GM21526 (cell line): Measurements from ENCODE around the gene NAALADL2.

ENCODE experiments used
- ATAC-seq: cut with Tn5 transposase; IDR thresholded peaks from one replicate; pipeline ENCODE4 v1.9.1; 2021; ENCODE audit warnings: moderate library complexity; ENCODE audit not compliant: unreplicated experiment, low FRiP score

NAALADL2 gene

GRCh38 chr3:175702956-175703355 is 843.8 kb downstream of the NAALADL2 start:
- no peak for ATAC-seq

DNA sequence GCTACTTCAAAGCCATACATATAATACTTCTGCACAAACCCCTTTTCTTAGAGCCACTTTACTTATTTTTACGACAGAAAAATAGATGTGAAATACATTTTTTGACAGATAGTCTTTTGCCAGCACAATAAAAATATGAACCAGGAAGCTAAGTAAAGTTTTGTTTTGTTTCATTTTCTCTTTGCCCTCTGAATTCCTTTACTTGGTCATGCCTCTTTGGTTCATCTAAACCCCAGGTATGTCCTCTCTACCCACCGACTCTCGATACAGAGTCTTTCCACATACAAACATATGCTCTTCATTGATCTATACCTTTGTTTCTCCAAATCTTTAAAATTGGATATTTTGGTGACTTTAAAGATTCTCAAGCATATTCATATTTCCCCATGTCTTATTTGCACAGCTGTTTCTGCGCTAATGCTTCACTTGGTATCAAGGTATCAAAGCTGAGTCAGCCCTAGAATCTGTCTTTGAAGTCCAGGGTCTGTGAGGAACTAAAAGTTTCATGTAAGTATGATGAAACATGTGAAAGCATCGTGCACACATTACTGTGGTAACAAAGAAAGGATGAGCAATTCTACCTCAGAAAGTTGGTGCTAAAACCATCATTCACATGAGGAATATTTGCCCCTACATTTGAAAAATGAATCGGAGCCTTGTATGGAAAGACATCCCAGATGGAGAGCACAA is 845.4 kb downstream of the NAALADL2 start:
- no peak for ATAC-seq

- no peak for ATAC-seq
Observed at GRCh38 chr3:175713268-175713667, 854.1 kb downstream of the NAALADL2 start.

DNA sequence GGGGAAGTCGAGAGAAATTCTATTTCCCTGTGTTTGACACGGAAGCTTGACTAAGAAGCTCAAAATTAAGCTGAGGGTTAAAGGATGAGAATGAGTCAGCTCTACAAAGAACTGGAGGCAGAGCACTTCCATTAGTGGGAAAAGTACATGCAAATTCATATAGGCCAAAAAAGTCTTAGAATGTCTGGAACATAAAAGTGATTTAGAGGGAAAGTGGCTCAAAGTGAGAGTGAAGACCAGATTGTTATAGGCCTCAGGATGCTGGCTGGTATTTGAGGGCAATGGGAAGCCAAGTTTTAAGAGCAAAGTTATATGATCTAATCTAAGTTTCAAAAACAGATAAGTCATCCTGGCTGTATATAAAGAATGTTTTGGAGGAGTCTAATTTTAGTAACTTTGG is 857.3 kb downstream of the NAALADL2 start:
- ATAC-seq: no peak

DNA sequence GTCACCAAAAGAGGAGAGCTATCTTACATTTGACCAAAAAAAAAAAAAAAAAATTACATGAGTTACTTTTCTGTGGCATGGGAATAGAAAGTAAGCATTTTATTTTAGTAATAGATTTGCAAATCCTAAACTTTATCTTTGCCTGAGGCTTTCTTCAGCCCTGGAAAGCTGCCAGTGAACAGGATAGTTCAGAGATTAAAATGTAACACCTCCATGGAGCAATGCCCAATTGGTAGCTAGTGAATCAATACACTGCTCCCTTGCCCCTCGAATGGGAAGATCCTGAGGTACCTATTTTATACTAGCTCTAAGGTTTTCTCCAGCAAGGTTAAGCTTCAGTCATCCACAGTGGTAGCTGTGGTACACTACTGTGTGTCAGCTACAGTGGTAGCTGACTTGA is 867.1 kb downstream of the NAALADL2 start:
- no peak for ATAC-seq

DNA sequence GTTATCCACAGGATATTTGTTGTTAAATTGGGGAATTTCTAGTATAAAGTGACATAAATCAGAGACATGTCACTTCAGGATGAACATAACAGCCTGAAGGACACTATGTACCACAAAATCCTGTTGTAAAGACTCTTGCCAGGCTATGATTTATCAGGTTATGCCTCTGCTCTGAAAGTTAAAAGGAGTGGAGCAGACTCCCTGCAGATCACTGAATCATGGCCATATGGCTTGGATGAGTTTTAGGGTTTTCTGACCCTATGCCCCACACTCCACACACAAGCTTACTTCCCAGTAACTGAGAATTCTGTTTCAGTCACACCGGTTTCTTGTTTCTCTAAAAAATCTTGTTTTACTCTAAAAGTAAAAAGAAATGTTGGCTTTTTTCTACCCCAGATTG is 869.4 kb downstream of the NAALADL2 start:
- no peak for ATAC-seq

GRCh38 chr3:175729466-175729865 is 870.3 kb downstream of the NAALADL2 start:
- no peak for ATAC-seq

- ATAC-seq: no peak
Observed at GRCh38 chr3:175731543-175731942, 872.4 kb downstream of the NAALADL2 start.

DNA sequence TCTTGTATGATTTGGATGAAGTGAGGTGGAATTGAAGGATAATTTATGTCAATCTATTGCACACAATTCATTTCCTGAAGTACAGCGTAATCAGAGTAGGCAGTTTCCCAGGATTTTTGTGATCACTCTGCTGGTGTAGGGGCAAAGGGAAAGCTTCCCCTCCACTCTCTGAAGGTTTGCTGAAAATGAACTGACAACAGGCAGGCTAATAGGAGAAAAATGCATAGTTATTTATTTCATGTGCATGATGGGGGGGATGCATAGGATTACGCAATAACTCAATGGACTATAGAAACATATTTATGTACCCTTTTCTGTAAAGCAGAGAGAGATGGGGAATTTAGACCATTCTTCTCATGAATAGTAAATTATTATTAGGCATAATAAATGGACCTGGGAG is 872.9 kb downstream of the NAALADL2 start:
- no peak for ATAC-seq

- no peak for ATAC-seq
Observed at GRCh38 chr3:175735866-175736265, 876.7 kb downstream of the NAALADL2 start.

- ATAC-seq: no peak
Observed at GRCh38 chr3:175737646-175738572, 878.8 kb downstream of the NAALADL2 start.

DNA sequence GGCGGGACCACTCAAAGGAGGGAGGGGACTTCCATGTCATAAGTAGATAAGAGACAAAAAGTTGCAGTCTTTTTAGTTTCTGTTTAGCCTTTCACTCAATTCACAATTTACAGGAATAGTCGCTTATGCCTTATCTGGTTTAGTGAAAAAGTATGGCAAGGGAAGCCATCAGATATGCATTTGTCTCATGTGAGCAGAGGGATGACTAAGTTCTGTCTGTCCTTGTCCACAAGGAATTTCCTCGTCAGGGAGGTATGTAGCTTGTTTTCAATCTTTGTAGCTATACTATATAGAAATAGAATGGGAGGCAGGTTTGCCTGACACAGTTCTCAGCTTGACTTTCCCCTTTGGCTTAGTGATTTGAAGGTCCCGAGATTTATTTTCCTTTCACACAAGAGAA is 882.8 kb downstream of the NAALADL2 start:
- ATAC-seq: no peak

DNA sequence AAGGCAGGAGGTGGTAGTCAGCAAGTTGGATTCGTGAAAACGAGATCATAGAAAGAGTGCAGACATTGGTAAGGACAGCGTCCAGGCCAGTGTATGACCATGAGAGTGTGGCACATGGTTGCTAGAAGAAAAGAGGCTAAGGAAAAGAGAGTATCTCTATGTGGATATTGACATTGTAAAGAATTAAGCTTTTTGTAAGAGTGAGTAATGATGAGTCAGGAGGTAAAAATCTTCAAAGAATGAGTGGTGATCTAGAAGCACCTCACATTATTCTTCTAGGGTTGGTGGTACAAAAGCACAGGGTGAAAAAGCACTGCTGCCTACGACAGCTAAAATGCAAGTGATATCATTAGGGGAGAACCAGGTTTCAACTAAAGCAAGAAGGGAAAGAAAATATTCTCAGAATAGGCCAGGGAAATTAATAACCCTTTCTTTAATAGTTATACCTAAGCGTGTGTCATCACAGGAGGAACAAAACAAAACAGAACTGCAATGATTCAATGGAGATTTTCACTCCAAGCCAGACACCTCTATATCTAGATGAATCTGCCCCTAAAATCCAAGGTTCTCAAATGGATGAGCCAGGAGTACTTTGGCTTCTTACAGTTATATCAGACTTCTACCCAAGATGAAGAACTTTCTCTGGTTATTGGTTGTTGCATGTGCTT is 884.7 kb downstream of the NAALADL2 start:
- no peak for ATAC-seq

GRCh38 chr3:175746308-175746707 is 887.2 kb downstream of the NAALADL2 start:
- no peak for ATAC-seq

DNA sequence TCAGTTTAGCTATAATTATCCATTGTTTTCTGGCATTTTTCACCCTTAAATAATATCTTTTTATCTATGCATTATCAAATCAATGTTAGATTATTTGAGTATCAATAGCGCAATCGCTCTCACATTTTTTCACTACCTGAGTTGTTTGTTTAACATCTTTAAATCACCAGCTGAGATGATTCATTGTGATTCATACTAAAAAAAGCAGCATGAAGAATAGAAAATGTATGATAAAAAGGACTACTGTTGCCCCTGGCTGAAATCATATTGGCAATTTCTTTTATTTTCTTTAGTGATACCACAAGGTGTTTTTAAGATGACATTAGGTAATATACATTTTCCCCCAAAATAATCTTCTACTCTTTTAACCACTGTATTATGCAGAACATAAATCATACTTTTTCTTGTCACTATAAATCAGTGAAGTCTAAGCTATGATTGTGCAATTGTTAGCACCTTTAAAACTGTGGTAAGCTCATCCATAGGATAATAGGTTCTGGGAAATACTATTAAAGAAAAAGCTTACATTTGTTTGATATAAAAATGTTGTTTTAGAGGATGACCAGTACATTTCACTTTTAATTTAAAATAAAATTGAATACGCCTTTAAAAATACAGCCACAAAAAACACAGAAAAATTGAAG is 889.1 kb downstream of the NAALADL2 start:
- no peak for ATAC-seq

GRCh38 chr3:175749981-175750380 is 890.8 kb downstream of the NAALADL2 start:
- ATAC-seq: no peak

DNA sequence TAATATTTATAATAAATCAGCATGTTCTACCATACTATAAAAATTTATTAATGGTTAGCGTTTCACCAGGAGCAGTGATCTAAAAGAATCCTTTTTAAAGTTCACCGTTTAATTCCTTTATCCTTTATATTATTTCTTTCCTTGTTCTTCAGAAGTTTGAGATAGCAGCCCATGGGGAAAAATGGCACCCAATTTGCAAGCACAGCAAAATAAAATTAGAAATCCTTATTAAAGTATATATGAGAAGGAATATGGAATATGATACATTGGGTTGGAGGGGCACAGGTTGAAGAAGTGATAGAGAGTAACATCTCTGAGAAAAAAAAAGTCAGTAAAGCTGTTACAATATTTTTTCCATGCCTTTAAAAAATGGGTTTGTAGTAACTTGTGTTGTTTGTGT is 892.0 kb downstream of the NAALADL2 start:
- ATAC-seq: no peak

- no peak for ATAC-seq
Observed at GRCh38 chr3:175763948-175764347, 904.8 kb downstream of the NAALADL2 start.

DNA sequence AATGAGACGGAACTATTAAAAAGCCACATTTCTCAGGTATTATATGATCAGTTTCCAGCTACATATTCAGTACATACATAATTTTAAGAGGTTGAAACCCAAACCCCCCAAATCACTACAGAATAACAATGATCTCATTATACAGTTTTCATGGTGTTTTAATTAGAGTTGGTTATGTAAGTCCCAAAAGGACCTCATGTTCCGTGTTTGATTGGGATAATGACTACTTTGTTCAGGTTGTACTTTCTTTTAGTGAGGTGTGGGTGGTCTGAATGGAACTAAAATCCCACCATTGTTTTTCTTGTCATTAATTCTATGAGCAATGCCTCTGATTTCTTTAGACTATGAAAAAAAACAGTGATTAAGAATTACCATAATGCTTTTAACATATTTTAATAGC is 905.6 kb downstream of the NAALADL2 start:
- no peak for ATAC-seq

DNA sequence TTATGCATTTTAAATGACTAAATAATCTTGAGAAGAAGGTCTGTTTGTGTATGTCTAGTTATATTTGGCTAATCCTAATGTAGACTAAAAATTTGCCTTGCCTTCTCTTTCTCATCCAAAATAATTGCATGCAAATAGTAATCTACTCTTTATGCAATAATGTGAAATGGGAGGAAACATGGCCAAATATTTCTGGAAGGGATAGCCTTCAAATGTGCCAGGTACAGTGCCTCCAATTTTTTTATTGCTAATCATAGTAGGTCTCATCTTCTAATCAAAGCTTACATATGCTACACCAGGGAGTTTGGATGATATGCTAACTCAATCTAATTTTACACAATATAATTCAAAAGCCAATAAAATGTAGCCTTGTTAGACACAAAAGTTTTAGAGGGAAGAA is 911.3 kb downstream of the NAALADL2 start:
- no peak for ATAC-seq

DNA sequence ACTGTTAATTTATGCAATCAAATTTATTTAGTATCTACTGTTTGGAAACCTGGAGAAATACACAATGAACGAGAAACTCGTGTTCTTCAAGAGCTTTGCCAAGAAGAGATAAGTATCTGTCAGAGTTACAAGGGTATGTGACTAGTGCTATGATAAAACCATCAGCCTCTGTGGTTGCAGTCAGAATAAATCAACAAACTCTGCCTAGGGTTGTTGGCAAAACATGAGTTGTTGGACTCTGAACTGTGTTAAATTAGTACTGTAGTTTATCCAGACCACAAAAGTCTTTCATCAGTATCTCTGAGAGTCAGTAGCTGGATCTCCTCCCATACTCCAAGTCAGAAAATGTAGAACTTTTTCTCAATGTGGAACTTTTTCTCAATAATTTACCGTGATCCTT is 918.4 kb downstream of the NAALADL2 start:
- ATAC-seq: no peak
